H1 (cell line): ENCODE measurements around the gene PABPN1.

ENCODE experiments used
- BACH1 ChIP-seq: IDR thresholded peaks from 2 replicates; pipeline ENCODE4 v1.6.1; 2012; ENCODE audit warnings: low read length, improper control_type of control experiment
- CTCF ChIP-seq, 3 experiments: IDR thresholded peaks; 1 replicate in 2 of 3; 2 replicates in 1 of 3; pipeline versions ENCODE4 v1.5.1 to v1.6.1; 2011; ENCODE audit warnings: low read length in 3 of 3, mild to moderate bottlenecking in 3 of 3, inconsistent platforms in 2 of 3, low read depth in 1 of 3, moderate library complexity in 1 of 3; ENCODE audit not compliant: insufficient read depth in 1 of 3; ENCODE audit errors: control extremely low read depth in 1 of 3
- EP300 ChIP-seq, 2 experiments: IDR thresholded peaks; 1 replicate in 1 of 2; 2 replicates in 1 of 2; pipeline ENCODE4 v1.6.1; 2011 to 2012; ENCODE audit warnings: low read depth in 2 of 2, low read length in 2 of 2, mild to moderate bottlenecking in 2 of 2, borderline replicate concordance in 1 of 2, inconsistent platforms in 1 of 2, moderate library complexity in 1 of 2
- GTF2F1 ChIP-seq: IDR thresholded peaks from 2 replicates; pipeline ENCODE4 v1.6.1; 2012; ENCODE audit warnings: low read depth, low read length, improper control_type of control experiment, borderline replicate concordance
- HDAC2 ChIP-seq, 2 experiments: fragments of 300-600 bp in 1 of 2; sonication (generic) in 1 of 2; IDR thresholded peaks; 2 replicates each; pipeline ENCODE4 v1.6.1; 2011 to 2012; ENCODE audit warnings: low read depth in 2 of 2, low read length in 2 of 2, mild to moderate bottlenecking in 2 of 2, moderate library complexity in 2 of 2, borderline replicate concordance in 1 of 2, inconsistent platforms in 1 of 2
- MAFK ChIP-seq: IDR thresholded peaks from 2 replicates; pipeline ENCODE4 v1.6.1; 2012; ENCODE audit warnings: low read depth, mild to moderate bottlenecking, improper control_type of control experiment, low read length
- YY1 ChIP-seq: IDR thresholded peaks from 2 replicates; pipeline ENCODE4 v1.6.1; 2011; ENCODE audit warnings: low read depth, mild to moderate bottlenecking, low read length
- ZNF274 ChIP-seq: IDR thresholded peaks from 2 replicates; pipeline ENCODE4 v1.7.0; 2012; ENCODE audit warnings: low read length, borderline replicate concordance; ENCODE audit errors: extremely low read depth

- TF ChIP-seq HDAC2 (IDR thresholded peaks at IDR 0.05; ENCODE audit: borderline replicate concordance in 1 of 2, low read depth in 2 of 2, low read length in 2 of 2) (no peak), YY1 (no peak), EP300 (IDR thresholded peaks at IDR 0.05; ENCODE audit: borderline replicate concordance in 1 of 2, low read depth in 2 of 2, low read length in 2 of 2) (no peak), ZNF274 (no peak), CTCF (IDR thresholded peaks at IDR 0.05; ENCODE audit: control extremely low read depth in 1 of 3, insufficient read depth in 1 of 3, low read depth in 1 of 3, low read length in 3 of 3) (no peak), BACH1 (no peak), MAFK (no peak), GTF2F1 (no peak)
Observed at GRCh38 chr14:23326491-23327332, 5.5 kb downstream of the PABPN1 start.
